Middle frontal gyrus (tissue), 1 donor: ENCODE data around the gene TSFM.

Source experiments
- DNase-seq: peaks from one replicate; pipeline ENCODE4 v3.0.0-alpha.2; 2015; ENCODE audit warnings: low spot score; ENCODE audit errors: extremely low spot score

The TSFM gene

DNA sequence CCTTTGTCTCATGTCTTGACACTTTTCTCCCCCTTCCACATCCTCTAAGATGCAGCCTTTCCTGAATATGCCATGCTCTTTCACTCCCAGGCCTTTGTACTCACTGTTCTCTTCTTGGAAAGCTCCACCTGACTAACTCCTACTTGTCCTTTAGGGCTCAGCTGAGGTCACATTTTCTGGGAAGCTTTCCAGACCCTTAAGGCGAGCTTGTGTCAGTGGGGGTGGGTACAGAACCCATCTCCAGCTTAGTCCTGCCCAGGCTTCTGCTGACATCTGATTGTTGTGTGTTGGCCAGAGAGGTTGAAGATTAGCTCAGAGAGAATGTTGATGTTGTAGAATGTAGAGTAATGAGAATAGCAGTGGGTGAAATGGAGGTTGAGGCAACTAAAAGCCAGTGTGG is 2.9 kb upstream of the TSFM start:
- DNase-seq: no peak

DNA sequence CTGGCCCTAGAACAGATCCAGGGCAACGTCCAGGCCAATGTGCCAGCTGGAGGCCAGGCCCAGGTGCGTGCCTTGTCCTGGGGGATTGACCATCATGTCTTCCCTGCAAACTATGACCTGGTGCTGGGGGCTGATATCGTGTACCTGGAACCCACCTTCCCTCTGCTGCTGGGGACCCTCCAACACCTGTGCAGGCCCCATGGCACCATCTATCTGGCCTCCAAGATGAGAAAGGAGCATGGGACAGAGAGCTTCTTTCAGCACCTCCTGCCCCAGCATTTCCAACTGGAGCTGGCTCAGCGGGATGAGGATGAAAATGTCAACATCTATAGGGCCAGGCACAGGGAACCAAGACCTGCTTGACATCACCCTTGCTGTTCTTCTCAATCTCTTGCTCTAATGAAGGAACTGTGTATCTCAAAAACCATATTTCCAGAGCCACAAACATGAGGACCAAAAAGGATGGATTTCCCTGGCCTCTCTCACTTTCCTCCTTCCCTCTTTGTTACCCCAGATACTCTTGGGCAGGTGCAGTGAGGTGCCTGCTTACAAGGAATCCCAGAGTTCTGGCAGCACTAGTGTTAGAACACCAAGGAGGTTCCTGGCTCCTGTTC is 2.2 kb upstream of the TSFM start:
- DNase-seq: no peak

DNA sequence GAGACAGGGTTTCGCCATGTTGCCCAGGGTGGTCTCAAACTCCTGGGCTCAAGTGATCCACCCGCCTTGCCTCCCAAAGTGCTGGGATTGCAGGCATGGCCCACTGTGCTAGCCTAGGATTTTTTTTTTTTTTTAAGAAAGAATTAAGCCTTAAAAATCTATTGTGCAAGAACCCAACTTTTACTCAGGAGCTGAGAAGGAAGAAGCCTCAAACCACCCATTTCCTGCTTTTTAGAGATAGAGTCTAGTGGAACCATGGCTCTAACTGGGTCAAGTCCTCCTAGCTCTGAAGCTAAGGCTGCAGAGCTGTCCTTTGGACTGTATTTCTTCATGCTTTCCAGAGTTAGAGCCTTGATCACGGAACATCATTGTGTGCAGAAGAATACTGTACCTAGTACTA is 1.3 kb upstream of the TSFM start:
- DNase-seq: no peak

DNA sequence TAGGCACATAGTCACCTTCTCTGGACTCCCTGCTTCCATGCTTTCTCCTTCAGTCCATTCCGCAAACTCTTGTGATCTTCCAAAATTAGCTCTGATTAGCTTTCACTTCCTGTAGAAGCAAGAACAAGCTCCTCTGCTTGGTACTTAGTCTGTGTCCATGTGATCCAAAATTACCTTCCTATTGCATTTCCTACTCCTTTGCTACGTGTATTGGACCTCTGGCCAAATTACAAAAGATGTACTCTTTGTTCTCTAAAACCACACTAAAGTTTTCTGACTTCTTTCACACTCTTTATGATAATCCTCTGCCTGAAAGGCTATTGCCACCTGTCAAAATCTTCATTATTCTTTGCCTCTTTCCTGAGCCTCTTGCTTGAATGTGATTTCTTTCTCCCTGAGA is 786 bp upstream of the TSFM start:
- no peak for DNase-seq

DNA sequence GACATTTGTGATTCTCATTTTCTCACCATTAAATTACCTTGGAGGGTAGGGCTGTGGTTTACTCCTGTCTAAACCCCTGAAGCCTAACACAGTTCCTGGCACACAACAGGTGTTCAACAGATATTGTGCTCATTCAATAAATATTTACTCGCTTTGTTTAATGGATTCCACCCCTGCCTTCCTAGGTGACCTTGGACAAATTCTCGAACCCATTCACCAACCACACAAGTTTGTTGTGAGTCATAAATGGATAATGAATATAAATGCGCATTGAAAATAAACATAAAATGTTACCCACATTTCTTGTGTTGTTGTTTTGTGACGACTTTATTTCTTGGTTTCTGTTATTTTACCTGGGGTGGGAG is 362 bp upstream of the TSFM start:
- no peak for DNase-seq

DNA sequence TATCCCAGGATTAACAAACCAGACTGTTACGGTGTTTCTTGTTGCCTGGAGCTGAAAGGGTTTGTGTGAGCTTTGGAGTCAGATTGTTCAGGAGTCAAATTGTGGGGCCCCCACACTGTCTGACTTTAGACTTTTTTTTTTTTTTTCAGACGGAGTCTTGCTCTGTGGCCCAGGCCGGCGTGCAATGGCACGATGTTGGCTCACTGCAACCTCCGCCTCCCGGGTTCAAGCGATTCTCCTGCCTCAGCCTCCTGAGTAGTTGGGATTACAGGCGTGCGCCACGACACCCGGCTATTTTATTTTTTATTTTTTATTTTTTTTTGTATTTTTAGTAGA is 847 bp downstream of the TSFM start:
- DNase-seq: no peak

DNA sequence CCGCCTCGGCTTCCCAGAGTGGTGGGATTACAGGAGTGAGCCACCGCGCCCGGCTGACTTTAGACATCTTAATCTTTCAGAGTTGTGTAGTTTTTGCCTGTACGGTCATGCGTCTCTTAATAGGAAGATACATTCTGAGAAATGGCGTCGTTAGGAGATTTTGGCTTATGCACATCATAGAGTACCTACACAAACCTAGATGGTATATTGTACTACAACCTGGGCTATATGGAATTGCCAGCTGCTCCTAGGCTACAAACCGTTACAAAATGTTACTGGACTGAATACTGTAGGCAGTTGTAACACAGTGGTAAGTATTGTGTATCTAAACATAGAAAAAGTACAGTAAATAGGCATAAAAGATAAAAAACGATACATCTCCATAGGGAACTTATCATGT is 1.3 kb downstream of the TSFM start:
- no peak for DNase-seq

DNA sequence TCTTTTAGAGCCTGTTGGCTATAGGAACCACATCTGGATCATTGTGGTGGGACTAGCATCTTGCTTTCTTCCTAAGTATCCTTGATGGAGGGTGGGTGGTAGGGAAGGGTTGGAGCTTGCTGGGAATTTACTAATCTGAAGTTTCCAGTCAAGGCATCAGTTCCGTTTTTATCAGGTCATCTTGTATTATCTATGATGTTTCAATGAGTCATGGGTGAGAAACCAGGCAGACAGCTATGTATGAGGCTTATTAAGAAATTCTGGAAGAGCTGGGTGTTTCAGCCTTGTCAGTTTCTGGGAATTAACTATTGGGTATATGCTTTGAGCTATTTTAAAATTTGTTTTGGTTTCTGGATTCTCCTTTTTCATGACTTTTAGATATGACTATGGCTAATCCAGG is 11.3 kb downstream of the TSFM start:
- no peak for DNase-seq

DNA sequence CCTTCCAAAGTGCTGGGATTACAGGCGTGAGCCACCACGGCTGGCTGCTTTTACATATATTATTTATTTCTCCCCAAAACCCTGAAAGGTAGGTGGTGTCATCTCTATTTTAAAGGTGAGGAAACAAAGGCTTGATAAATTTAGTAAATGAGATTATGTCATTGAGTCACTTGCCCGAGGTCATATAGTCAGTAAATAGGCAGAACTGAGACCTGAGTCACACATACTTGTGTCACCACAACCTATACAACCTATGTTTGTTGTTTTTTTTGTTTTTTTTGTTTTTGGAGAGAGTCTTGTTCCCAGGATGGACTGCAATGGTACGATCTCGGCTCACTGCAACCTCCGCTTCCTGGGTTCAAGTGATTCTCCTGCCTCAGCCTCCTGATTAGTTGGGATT is 12.8 kb downstream of the TSFM start:
- no peak for DNase-seq

DNA sequence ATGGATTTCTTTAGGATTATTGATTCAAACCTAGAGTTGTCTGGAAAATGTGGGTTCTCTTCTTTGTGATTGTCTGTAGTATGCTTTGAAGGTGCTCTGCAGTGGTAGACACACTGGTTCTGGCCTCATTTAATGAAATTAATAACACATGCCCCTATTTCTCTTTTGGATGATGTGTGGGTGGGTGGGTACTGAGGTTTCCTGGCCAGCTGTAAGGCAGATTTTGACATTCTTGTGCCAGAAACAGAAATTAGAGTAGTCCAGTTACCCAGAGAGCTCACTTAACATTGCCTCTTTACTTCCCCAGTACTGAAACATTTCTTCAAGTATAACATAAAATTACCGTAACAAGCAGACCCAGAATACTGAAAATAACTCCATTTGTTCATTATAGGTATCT is 14.4 kb downstream of the TSFM start:
- DNase-seq: no peak

DNA sequence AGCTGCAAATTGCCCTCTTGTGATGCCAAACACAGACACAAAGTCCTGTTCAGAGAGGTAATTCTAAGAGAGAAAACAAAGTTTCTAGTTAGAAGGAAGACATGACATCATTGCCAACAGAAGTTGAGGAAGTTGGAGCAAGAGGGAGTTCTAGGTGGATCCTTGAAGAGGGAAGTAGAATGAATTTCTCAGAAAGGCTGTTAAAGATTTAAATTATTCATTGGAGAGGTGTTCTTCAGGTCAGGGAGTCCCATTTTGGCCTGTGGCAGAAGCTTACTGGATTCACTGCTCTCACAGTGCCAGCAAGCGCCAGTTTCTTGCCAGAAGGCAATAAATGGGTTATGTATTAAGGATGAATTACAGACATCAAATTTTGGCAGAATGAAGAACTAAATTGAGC is 15.3 kb downstream of the TSFM start:
- no peak for DNase-seq

DNA sequence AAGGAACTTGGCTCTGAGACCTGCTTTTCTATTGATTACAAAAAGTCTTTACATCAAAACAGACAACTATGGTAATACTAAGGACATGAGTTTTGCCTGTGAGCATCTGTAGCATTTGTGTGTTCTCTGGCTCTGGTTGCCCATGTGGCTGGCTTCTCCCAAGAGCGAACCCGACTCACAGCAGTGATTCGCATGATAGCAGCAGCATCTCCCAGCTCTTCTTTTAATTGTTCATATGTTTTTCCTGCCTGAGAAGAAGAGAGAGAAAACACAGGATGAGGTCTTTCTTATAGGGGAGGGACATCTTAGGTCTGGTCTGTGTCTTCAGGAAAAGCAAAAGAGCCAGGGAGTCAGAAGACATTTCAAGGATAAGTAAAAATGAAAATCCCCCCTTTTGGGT is 18.4 kb downstream of the TSFM start:
- DNase-seq: no peak

DNA sequence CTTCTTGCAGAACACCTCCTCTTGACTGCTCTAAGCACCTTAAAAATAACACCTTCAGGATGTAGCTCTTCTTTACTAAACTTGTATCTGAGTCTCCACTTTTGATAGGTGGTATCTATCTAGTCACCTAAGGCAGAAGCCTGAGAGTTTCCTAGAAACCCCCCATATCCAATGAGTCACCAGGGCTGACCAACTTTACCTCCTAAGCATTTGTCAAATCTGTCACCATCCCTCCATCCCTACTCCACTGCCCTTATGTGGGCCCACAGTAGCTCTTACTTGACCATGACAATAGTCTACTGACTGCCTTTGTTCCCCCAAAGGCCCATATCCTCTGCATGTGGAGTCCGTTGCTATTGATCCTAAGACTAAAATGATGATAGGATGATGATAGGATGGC is 20.0 kb downstream of the TSFM start:
- DNase-seq: no peak

DNA sequence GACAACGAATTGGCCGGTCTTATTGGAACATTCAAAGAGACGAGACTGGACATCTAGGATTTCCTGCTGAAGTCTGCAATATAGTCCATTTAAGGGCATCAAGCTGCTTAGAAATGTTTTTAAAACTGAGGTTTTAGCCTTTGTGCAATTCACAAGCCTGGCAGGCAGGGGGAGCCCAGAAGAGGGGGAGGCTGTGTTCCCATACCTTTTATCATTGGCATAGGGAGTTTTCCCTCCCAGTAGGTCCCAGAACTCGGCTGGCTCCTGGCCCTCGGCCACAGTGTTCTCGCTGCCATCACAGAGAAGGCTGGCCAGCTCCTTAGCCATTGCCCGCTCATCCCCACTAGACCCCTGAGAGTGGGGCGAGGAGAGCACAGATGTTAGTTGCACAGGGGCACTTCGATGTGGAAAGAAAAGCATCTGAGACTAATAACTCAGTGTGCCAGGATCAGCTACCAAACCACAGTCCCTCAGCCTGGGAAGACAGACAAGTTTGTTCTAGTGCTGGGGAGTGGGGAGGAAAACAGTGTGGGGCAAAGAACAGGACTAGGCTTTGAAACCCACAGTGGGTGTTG is 20.8 kb downstream of the TSFM start:
- peak; percentile 36 for DNase-seq

DNA sequence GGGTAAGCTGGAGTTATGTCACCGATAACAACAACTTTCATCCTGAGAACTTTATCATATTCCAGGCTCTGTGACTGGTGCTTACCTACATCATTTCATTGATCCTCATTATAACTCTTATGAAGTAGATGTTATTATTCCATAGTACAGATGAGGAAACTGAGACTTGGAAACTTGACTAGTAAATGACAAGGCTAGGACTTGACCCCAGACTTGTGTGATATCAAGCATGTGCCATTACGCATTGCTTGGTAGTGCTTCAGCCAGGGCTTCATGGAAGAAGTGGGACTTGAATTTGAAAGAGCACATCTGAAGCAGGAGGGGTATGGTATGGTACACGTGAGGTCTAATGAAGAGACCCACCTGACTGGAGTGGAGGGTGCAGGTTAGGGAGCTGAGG is 24.1 kb downstream of the TSFM start:
- no peak for DNase-seq

DNA sequence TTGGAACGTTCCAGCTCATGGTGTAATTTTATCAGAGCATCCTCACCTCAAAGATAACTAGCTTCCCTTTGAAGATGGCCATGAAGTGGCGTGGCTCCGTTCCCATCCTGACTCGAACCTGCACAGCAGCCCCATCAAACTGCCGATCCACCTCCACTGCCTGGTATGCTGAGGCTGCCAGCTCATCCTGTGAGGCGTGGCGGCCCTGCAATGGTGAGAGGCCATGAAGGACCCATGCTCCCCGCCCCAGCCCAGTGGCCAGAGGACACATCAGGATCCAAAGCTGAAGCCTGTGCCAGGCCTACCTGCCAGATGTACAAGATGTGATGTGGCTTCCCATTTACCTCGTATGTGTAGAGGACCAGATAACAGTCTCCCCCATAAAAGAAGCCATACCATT is 24.7 kb downstream of the TSFM start:
- no peak for DNase-seq

DNA sequence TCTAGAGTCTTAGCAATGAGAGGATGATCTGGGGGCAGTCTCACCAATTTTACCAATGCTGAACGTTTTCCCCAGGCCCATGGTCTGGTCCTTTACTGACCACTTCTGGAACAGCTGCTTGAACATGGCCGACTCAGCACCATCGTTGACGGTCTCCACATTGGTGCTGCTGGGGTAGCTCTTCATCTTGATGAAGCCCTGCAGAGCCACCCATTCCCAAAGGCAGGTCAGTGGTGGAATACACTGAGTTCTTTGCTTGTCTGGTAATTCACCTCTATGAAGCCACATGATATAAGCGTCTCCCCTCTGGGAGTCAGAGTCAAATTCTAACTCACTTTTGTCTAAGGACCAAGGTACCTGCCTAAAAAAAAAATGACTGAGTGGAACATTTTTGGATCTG is 25.8 kb downstream of the TSFM start:
- DNase-seq: no peak

DNA sequence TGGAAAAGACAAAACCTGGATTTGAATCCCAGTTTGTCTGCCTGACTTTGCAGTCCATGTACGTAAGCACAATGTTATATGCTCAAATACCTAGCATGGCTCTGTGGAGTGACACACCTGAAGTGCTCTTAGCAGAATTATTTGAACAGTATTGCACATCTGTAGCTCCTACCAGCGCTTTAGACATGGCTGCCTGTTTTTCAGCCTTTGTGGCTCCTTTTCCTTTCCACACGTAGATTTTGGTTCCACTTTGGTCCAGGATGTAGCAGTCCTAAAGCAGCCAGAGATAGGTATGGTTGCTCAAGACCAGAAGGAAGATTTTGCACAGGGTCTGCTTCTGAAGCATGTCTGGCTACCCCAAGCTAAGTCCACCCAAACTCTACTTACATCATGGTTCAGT is 26.8 kb downstream of the TSFM start:
- no peak for DNase-seq

DNA sequence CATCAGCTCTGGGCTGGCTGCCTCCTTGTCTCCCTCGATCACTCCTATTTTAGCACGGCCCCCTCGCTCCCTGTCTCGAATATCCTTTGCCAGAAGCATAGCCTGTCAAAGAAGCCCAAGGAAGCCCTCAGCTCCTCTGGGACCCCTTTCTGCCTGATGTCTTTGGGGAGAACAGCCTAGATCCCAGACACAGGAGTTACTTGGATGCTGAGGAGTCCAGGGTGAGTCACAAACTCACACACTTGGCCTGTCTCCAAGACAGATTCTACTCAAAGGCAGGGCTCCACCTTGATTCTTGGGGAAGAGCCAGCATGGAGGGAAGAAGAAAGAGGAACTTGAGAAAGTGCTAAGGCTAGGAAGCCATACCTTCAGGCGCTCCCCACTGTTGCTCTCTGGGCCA is 27.9 kb downstream of the TSFM start:
- DNase-seq: no peak

DNA sequence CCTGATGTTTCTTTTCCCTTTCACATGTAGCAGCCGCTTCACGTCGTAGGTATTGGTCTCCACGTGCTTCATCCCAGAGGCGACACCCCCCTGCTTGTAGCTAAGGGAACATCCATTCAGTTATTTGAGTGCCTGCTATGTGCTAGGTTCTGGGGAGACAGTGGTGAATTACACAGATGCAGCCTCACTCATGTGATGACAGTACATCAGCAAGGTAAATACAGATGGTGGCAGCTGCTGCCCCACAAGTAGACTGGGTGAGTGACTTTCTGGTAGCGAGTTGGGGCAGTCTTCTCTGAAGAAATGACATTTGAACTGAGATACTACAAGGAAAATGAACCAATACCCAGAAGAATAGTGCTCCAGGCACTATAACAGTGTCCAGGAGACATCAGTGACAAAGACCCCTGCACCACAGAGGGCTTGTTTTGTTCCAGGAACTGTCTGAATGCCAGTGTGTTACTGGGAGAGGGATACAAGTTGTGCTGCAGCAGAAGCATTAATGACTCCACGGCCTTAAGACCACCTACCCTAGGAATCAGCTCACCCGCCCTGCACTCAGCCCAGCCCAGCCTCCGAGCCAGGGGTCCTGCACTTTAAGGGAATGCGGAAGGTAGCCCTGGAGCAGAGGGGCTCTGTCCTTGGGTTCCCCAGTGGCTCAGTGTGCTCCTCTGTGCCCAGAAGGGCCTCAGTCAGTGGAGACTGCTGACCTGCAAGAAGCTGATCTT is 28.6 kb downstream of the TSFM start:
- DNase-seq: no peak

DNA sequence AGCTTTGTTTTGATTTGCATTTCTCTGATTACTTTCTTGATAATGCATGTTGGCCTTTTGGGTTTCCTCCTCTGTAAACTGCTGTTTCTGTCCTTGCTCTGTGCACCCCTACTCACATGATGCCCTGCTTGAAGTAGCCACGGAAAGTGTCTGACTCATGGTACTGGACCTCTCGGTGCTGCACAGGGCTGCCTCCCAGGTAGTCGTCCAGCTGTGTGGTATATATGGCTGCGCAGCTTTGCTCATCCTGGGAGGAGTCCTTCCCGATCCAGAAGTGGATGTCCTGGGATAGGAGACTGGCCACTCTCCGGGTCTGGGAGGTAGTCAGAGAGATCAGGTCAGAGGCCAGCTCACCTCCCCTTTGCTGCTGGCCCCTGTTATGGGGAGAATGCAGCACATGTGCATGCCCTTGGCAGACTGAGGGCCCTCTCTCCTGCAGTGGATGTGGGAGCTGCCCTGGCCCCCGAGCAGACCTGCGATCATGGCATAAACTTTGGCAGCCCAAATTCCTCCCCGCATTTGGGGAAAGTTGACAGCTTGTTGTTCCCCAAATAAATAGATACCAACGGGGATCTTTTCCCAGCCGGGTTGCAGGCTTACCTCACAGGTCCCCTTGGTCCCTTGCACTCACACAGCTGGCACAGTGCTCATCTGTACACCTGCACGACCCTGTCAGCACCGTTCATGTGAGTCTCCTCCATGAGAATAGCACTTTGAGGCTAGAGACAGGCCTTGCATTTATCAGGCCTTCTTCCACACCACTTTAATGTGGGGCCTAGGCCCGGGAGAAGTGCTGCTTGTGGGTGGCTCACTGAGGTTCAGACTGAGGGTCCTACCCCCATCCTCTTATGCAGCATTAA is 30.8 kb downstream of the TSFM start:
- no peak for DNase-seq

DNA sequence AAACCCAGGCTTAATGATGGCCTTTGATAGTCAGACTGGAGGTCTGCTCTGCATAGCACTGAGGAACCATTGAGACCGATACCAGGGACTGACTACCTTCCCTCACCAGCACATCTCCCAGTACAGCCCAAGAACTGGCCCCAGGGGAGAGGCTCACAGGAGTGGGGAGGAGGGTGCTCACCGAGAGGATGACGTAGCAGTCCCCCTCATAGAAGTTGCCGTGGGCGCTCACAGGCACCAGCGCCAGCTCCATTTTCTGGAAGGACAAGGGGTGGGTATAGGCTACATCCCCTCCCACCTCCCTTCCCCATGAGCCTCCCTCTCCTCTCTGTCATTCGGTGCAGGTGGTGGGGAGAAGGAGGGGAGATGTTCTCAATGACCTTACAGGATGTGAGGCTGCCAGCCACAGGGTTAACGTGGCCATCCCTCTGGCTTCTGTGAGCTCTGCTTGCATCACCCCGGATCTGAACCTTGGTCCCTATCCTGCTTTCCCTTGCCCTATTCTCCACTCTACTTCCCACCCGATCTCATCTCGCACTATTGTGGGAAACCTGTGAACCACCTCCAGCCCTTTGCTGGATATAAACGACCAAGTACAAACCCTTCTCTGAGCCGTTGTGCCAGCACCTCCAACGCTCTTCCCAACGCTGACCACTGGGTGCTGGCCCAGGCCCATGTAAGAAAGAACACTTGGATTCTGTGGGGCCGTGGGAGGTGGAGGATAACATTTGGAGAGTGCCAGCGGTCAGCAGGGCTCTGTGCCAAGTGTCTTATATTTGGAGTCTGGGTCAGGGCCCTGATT is 31.6 kb downstream of the TSFM start:
- DNase-seq: no peak
